Measurements from ENCODE around the gene TAOK2. TPM values are rescaled to one million over a fixed set of nuclear protein-coding genes. Genes with fewer than 3 reads are reported as not detected.

TAOK2 gene
- total and polyA plus RNA-seq, 2 of the 13 experiments (the other 11 are each of a cell fraction or from before 2014, with no cell fraction given), result 17.4 to 43.2 TPM

GRCh38 chr16:29973384-29974246 is at the start of gene TAOK2 (continued):
- no peak for TF ChIP-seq PBX2 (CRISPR knock-in tag; IDR thresholded peaks at IDR 0.05)
- no peak; the same call in 1 of the 2 replicates for TF ChIP-seq HNF4G (IDR thresholded peaks at IDR 0.05; ENCODE audit: borderline replicate concordance, low read depth, low read length)
- TF ChIP-seq HNF4G (CRISPR knock-in tag; IDR thresholded peaks at IDR 0.05; ENCODE audit: borderline replicate concordance, low read depth), result peak; percentile 34; the same call in 1 of the 2 replicates
- TF ChIP-seq ZKSCAN1 (IDR thresholded peaks at IDR 0.05; ENCODE audit: low read length), result no peak
- no peak; the same call in 1 of the 2 replicates for TF ChIP-seq ZNF205 (CRISPR knock-in tag; IDR thresholded peaks at IDR 0.05)
- TF ChIP-seq IRX3 (CRISPR knock-in tag; IDR thresholded peaks at IDR 0.05; ENCODE audit: borderline replicate concordance, low read depth), result peak; percentile 48; the same call in 1 of the 2 replicates
- TF ChIP-seq ZNF674 (CRISPR knock-in tag; IDR thresholded peaks at IDR 0.05; ENCODE audit: low read depth), result peak; percentile 26; the same call in 1 of the 2 replicates
- peak; percentile 92 for TF ChIP-seq SALL2 (CRISPR knock-in tag; IDR thresholded peaks at IDR 0.05)
- peak; percentile 92; the same call in 1 of the 2 replicates for TF ChIP-seq E2F1 (CRISPR knock-in tag; IDR thresholded peaks at IDR 0.05)
- TF ChIP-seq ETS1 (CRISPR knock-in tag; IDR thresholded peaks at IDR 0.05), result 0 out of 2 replicates have a peak, but pooled peaks have one; percentile 57
- TF ChIP-seq HMG20A (CRISPR knock-in tag; IDR thresholded peaks at IDR 0.05; ENCODE audit: borderline replicate concordance), result peak; percentile 38; the same call in 1 of the 2 replicates
- TF ChIP-seq GABPB1 (CRISPR knock-in tag; IDR thresholded peaks at IDR 0.05), result peak; percentile 86
- TF ChIP-seq ZNF292 (CRISPR knock-in tag; IDR thresholded peaks at IDR 0.05; ENCODE audit: borderline replicate concordance, low read depth), result no peak
- TF ChIP-seq TCF12 (IDR thresholded peaks at IDR 0.05), result no peak
- peak; percentile 70; the same call in 1 of the 2 replicates for TF ChIP-seq TCF12 (CRISPR knock-in tag; IDR thresholded peaks at IDR 0.05)
- TF ChIP-seq MIER2 (CRISPR knock-in tag; IDR thresholded peaks at IDR 0.05), result 0 out of 2 replicates have a peak, but pooled peaks have one; percentile 60
- peak; percentile 54; the same call in 1 of the 2 replicates for TF ChIP-seq E2F5 (CRISPR knock-in tag; conservative IDR thresholded peaks at IDR 0.05)
- TF ChIP-seq PRDM4 (CRISPR knock-in tag; IDR thresholded peaks at IDR 0.05; ENCODE audit: borderline replicate concordance), result no peak
- TF ChIP-seq LCORL (IDR thresholded peaks at IDR 0.05), result no peak
- peak; percentile 95 for TF ChIP-seq LCORL (CRISPR knock-in tag; IDR thresholded peaks at IDR 0.05)
- peak; percentile 84 for TF ChIP-seq ZNF781 (CRISPR knock-in tag; IDR thresholded peaks at IDR 0.05; ENCODE audit: borderline replicate concordance, not compliant biosample characterization)

Data from HepG2 (cell line).